K562 (cell line): ENCODE results near the gene CDC20B. TPM values are rescaled to one million over a fixed set of nuclear protein-coding genes. Genes with fewer than 3 reads are reported as not detected.

Experiments
- ATAC-seq: fragments of 200-7000 bp; cut with Tn5 transposase; 3 replicates; pipeline ENCODE4 v1.9.1; 2020; ENCODE audit warnings: moderate library complexity
- BruUV-seq: library from RNA; stranded (reverse); fragments of 400-500 nt; replicated peaks from 2 replicates; lab custom pipeline; 2021; lab: Mats Ljungman, UMichigan
- CTCF ChIA-PET: fragments of 300-600 bp; formaldehyde crosslinking; extraction: SDS; loops from one replicate; lab custom pipeline; 2021; ENCODE audit warnings: low intra/inter-chr PET ratio; lab: Yijun Ruan, JAX
- POLR2A ChIA-PET: fragments of 300-600, 350-650 bp; sonication (Branson Sonifier 250); formaldehyde crosslinking; extraction: SDS; loops from one replicate; lab custom pipeline; 2021; ENCODE audit warnings: antibody characterized with exemption, inconsistent platforms; lab: Yijun Ruan, JAX
- DNase-seq, 4 experiments: peaks; one replicate each; pipeline versions ENCODE4 v3.0.0 to v3.0.0-alpha.2; 2011 to 2018; ENCODE audit warnings: low spot score in 3 of 4, mixed read lengths in 3 of 4; ENCODE audit errors: extremely low read depth in 1 of 4
- FAIRE-seq: peaks from 2 replicates; lab custom pipeline; 2011; peaks lifted over from hg19 to GRCh38; lab: Jason Lieb, UNC
- H2AFZ ChIP-seq: 2 replicates; pipeline ENCODE4 v1.6.0; 2011; ENCODE audit warnings: low read depth, low read length, control low read depth, inconsistent platforms
- H3K27ac ChIP-seq: fragments of 200-600 bp; 3 replicates; pipeline ENCODE4 v1.8.0; 2011; ENCODE audit warnings: low read depth, mild to moderate bottlenecking, control low read depth, inconsistent platforms, low read length, moderate library complexity, mixed read lengths; ENCODE audit errors: extremely low read depth
- H3K27me3 ChIP-seq, 2 experiments: fragments of 300-600 bp in 1 of 2; 2 replicates in 1 of 2; 3 replicates in 1 of 2; pipeline versions ENCODE4 v1.6.0 to v1.8.0; 2011; ENCODE audit warnings: inconsistent platforms in 2 of 2, low read length in 2 of 2, mild to moderate bottlenecking in 1 of 2, mixed read lengths in 1 of 2, moderate library complexity in 1 of 2; ENCODE audit not compliant: control insufficient read depth in 2 of 2, insufficient read depth in 2 of 2
- H3K36me3 ChIP-seq: fragments of 300-600 bp; 3 replicates; pipeline ENCODE4 v1.8.0; 2011; ENCODE audit warnings: mild to moderate bottlenecking, low read length, inconsistent platforms; ENCODE audit not compliant: control insufficient read depth, insufficient read depth
- H3K4me1 ChIP-seq, 2 experiments: fragments of 200-600 bp in 1 of 2; replicated peaks in 1 of 2; 2 replicates in 1 of 2; 3 replicates in 1 of 2; pipeline versions ENCODE4 v1.5.1 to v1.8.0; 2011; ENCODE audit warnings: inconsistent platforms in 2 of 2, low read length in 2 of 2, mild to moderate bottlenecking in 1 of 2, mixed read lengths in 1 of 2, moderate library complexity in 1 of 2; ENCODE audit not compliant: control insufficient read depth in 2 of 2, insufficient read depth in 2 of 2
- H3K4me2 ChIP-seq: 2 replicates; pipeline ENCODE4 v1.6.1; 2011; ENCODE audit warnings: low read length, control low read depth, inconsistent platforms, mixed read lengths; ENCODE audit not compliant: insufficient read depth
- H3K4me3 ChIP-seq: fragments of 200-600 bp; sonication (generic), shearing (Covaris generic); 2 replicates; pipeline ENCODE4 v1.5.1; 2016; ENCODE audit warnings: control low read depth, inconsistent platforms
- H3K79me2 ChIP-seq: fragments of 200-600 bp; 3 replicates; pipeline ENCODE4 v1.8.0; 2011; ENCODE audit warnings: low read length, inconsistent platforms; ENCODE audit not compliant: control insufficient read depth, insufficient read depth
- H3K9ac ChIP-seq, 2 experiments: 2 replicates each; pipeline versions ENCODE4 v1.6.0 to v1.6.1; 2011; ENCODE audit warnings: low read depth in 2 of 2, low read length in 2 of 2, control low read depth in 1 of 2, inconsistent platforms in 1 of 2, mild to moderate bottlenecking in 1 of 2, mixed read lengths in 1 of 2; ENCODE audit not compliant: insufficient read depth in 1 of 2
- H3K9me1 ChIP-seq: one replicate; pipeline ENCODE4 v1.6.0; 2011; ENCODE audit warnings: inconsistent platforms, mild to moderate bottlenecking, low read length, moderate library complexity; ENCODE audit not compliant: control insufficient read depth, insufficient read depth
- H3K9me3 ChIP-seq: replicated peaks from 2 replicates; pipeline ENCODE4 v1.5.1; 2011; ENCODE audit warnings: low read depth, low read length, inconsistent platforms; ENCODE audit not compliant: control insufficient read depth, insufficient read depth
- H4K20me1 ChIP-seq: replicated peaks from 2 replicates; pipeline ENCODE4 v1.6.1; 2011; ENCODE audit warnings: low read length, inconsistent platforms, mixed read lengths; ENCODE audit not compliant: control insufficient read depth, insufficient read depth
- GATAD2B ChIP-seq: fragments of 450-650 bp; IDR thresholded peaks from 2 replicates; pipeline ENCODE4 v1.6.1; 2017; ENCODE audit warnings: mild to moderate bottlenecking, borderline replicate concordance
- HDAC6 ChIP-seq: IDR thresholded peaks from 2 replicates; pipeline ENCODE4 v1.6.1; 2012; ENCODE audit warnings: low read depth, mild to moderate bottlenecking, control low read depth, inconsistent platforms, low read length, moderate library complexity
- ZKSCAN3 ChIP-seq: fragments of 250-450 bp; sonication (Bioruptor Pico); IDR thresholded peaks from 2 replicates; pipeline ENCODE4 v1.4.0; 2020
- in situ Hi-C: fragments of 300-500 bp; cut with MboI; formaldehyde crosslinking; loops from 4 replicates; pipeline ENCODE4 v1.15.0; 2018; ENCODE audit warnings: inconsistent platforms, mixed read lengths
- intact Hi-C: fragments of 100-400 bp; cut with micrococcal nuclease; formaldehyde crosslinking; loops from 2 replicates; pipeline ENCODE4 v1.14.2; 2022
- polyA plus RNA-seq, 8 experiments: library from polyadenylated mRNA; depleted of rRNA in 4 of 8; stranded (reverse) in 5 of 8; unstranded in 3 of 8; fragments of >200 nt; fragmentation: Nextera tagmentation in 2 of 8; fragmentation: Illumina TruSeq in 1 of 8; extraction: Ambion mirVana in 2 of 8; extraction: Trizol in 1 of 8; gene quantifications; 2 replicates each; pipeline versions ENCODE4 v1.2.1 to v1.2.3, GENCODE V29; 2011 to 2014; ENCODE audit warnings: inconsistent platforms in 1 of 8, missing spikeins in 1 of 8
- total RNA-seq, 7 experiments: library from RNA; depleted of rRNA in 6 of 7; stranded (reverse); fragments of >200 nt in 6 of 7; fragmentation: Illumina TruSeq in 2 of 7; extraction: Trizol in 2 of 7; gene quantifications; 2 replicates each; pipeline versions ENCODE4 v1.2.1 to v1.2.3, GENCODE V29; 2011 to 2021; ENCODE audit warnings: low replicate concordance in 1 of 7
- TF ChIP-seq, protein P1 (sequence below): fragments of 250-450 bp; sonication (Bioruptor Pico); IDR thresholded peaks from 2 replicates; pipeline ENCODE4 v1.5.0; 2020; ENCODE audit warnings: mild to moderate bottlenecking, borderline replicate concordance
- TF ChIP-seq, protein P2 (sequence below): fragments of 250-450 bp; sonication (Bioruptor Pico); IDR thresholded peaks from 2 replicates; pipeline ENCODE4 v1.8.0; 2022; ENCODE audit warnings: inconsistent platforms
- TF ChIP-seq, protein P3 (sequence below), 2 experiments: fragments of 200-800 bp in 1 of 2; sonication (Bioruptor generic) in 1 of 2; sonication (generic) in 1 of 2; formaldehyde crosslinking in 1 of 2; IDR thresholded peaks in 1 of 2; conservative IDR thresholded peaks in 1 of 2; 2 replicates each; pipeline versions ENCODE4 v1.5.0 to v1.6.1; 2016 to 2020; ENCODE audit warnings: missing compliant biosample characterization in 1 of 2, missing genetic modification characterization in 1 of 2, missing genetic modification reagents in 1 of 2

CDC20B gene
- total and polyA plus RNA-seq, 9 of the 15 experiments (the other 6 are each of a cell fraction or from before 2014, with no cell fraction given) = 0.04 TPM; not detected in 8

DNA sequence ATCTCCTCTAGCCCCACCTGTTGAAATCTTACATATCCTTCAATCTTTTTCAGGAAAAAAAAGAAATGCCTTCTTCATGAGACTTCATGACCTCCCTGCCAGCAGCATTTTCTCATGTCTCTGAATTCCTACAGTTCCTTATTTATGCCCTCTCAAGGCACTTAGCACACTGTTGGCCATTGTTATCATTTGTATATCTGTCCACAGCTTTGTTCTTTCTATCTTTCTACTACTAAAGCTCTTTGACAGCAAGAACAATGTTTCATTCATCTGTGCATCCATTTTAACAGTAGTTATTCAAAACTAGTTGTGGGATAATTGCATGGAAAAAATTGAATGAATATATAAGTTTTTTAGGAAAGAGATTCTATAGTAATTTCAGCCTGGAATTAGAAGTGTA is 91.4 kb downstream of the CDC20B start:
- no peaks in the 10 kb centered on the region for H4K20me1 ChIP-seq
- no peak overlapping the region for H3K4me2 ChIP-seq
- no peak overlapping the region for H3K27ac ChIP-seq
- in situ Hi-C loops = no loop called here
- no peak overlapping the region for H2AFZ ChIP-seq
- no peaks in the 10 kb centered on the region for H3K9me1 ChIP-seq
- H3K79me2 ChIP-seq = no peaks in the 10 kb centered on the region
- no peaks in the 10 kb centered on the region for H3K4me1 ChIP-seq
- no peaks in the 10 kb centered on the region for H3K36me3 ChIP-seq
- CTCF ChIA-PET = no interaction called here
- DNase-seq (no peak), ATAC-seq (no peak), FAIRE-seq (no peak)
- POLR2A ChIA-PET = no interaction called here
- no peak overlapping the region for H3K9ac ChIP-seq
- intact Hi-C loops = no loop called here
- no TSS peak for BruUV-seq
- H3K9me3 ChIP-seq = no peaks in the 10 kb centered on the region
- TF ChIP-seq, protein P1, sequence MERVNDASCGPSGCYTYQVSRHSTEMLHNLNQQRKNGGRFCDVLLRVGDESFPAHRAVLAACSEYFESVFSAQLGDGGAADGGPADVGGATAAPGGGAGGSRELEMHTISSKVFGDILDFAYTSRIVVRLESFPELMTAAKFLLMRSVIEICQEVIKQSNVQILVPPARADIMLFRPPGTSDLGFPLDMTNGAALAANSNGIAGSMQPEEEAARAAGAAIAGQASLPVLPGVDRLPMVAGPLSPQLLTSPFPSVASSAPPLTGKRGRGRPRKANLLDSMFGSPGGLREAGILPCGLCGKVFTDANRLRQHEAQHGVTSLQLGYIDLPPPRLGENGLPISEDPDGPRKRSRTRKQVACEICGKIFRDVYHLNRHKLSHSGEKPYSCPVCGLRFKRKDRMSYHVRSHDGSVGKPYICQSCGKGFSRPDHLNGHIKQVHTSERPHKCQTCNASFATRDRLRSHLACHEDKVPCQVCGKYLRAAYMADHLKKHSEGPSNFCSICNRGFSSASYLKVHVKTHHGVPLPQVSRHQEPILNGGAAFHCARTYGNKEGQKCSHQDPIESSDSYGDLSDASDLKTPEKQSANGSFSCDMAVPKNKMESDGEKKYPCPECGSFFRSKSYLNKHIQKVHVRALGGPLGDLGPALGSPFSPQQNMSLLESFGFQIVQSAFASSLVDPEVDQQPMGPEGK = no peak
- TF ChIP-seq, protein P2, sequence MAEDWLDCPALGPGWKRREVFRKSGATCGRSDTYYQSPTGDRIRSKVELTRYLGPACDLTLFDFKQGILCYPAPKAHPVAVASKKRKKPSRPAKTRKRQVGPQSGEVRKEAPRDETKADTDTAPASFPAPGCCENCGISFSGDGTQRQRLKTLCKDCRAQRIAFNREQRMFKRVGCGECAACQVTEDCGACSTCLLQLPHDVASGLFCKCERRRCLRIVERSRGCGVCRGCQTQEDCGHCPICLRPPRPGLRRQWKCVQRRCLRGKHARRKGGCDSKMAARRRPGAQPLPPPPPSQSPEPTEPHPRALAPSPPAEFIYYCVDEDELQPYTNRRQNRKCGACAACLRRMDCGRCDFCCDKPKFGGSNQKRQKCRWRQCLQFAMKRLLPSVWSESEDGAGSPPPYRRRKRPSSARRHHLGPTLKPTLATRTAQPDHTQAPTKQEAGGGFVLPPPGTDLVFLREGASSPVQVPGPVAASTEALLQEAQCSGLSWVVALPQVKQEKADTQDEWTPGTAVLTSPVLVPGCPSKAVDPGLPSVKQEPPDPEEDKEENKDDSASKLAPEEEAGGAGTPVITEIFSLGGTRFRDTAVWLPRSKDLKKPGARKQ (CRISPR knock-in tag) = no peak
- TF ChIP-seq HDAC6 = no peak
- no peak for TF ChIP-seq GATAD2B
- TF ChIP-seq, protein P3, sequence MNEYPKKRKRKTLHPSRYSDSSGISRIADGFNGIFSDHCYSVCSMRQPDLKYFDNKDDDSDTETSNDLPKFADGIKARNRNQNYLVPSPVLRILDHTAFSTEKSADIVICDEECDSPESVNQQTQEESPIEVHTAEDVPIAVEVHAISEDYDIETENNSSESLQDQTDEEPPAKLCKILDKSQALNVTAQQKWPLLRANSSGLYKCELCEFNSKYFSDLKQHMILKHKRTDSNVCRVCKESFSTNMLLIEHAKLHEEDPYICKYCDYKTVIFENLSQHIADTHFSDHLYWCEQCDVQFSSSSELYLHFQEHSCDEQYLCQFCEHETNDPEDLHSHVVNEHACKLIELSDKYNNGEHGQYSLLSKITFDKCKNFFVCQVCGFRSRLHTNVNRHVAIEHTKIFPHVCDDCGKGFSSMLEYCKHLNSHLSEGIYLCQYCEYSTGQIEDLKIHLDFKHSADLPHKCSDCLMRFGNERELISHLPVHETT (CRISPR knock-in tag; conservative IDR thresholded peaks at IDR 0.05 in 1 of 2, IDR thresholded peaks at IDR 0.05 in 1 of 2) = no peak
- TF ChIP-seq ZKSCAN3 (CRISPR knock-in tag) = no peak
- no peak overlapping the region for H3K4me3 ChIP-seq
- H3K27me3 ChIP-seq = no peaks in the 10 kb centered on the region
